ENCODE results near the gene KIAA1217. TPM values are rescaled to one million over a fixed set of nuclear protein-coding genes. Genes with fewer than 3 reads are reported as not detected.
A peak's percentile ranks its signal among the peaks of the same experiment; 100 is the strongest.

Gene KIAA1217
- total and polyA plus RNA-seq, 2 experiments from 2014 or later = 13.3 to 23.1 TPM

DNA sequence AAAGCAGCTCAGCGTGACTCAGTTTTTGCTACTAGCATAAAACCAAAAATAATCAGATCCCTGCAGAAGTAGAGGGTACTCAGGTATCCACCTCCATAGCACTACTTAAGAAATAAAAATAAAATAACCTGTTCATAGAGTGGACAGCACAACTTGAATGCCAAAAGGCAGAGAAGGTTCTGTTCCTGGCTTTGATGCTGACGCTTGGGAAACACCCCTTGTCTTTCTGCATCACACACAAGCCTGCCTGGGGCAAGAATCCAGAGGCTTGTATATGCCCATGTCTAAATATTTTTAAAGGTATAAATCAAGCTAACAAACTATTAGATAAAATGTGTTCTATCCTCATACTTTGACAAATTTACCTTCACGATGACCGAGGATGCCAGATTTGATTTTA lies 207.3 kb downstream of the KIAA1217 start:
- no peak overlapping the region for H3K4me3 ChIP-seq
- H3K27me3 ChIP-seq = no peaks in the 10 kb centered on the region
- TF ChIP-seq, protein P1, sequence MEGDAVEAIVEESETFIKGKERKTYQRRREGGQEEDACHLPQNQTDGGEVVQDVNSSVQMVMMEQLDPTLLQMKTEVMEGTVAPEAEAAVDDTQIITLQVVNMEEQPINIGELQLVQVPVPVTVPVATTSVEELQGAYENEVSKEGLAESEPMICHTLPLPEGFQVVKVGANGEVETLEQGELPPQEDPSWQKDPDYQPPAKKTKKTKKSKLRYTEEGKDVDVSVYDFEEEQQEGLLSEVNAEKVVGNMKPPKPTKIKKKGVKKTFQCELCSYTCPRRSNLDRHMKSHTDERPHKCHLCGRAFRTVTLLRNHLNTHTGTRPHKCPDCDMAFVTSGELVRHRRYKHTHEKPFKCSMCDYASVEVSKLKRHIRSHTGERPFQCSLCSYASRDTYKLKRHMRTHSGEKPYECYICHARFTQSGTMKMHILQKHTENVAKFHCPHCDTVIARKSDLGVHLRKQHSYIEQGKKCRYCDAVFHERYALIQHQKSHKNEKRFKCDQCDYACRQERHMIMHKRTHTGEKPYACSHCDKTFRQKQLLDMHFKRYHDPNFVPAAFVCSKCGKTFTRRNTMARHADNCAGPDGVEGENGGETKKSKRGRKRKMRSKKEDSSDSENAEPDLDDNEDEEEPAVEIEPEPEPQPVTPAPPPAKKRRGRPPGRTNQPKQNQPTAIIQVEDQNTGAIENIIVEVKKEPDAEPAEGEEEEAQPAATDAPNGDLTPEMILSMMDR (IDR thresholded peaks at IDR 0.05; ENCODE audit: low read depth, low read length) = no peak
- H3K4me1 ChIP-seq (ENCODE audit: low read depth) = no peaks in the 10 kb centered on the region
- DNase-seq (ENCODE audit: low read depth in 1 of 2, low spot score in 1 of 2) = no peak
- no peaks in the 10 kb centered on the region for H3K36me3 ChIP-seq
- H3K9me3 ChIP-seq (ENCODE audit: low read depth) = no peaks in the 10 kb centered on the region
- no peak overlapping the region for H3K27ac ChIP-seq

- DNase-seq (ENCODE audit: low read depth in 1 of 2, low spot score in 1 of 2) = peak in 1 of 2 donors; percentile 31
- TF ChIP-seq, protein P1 (IDR thresholded peaks at IDR 0.05; ENCODE audit: low read depth, low read length) = no peak
- no peaks in the 10 kb centered on the region for H3K36me3 ChIP-seq
- no peaks in the 10 kb centered on the region for H3K27me3 ChIP-seq
- no peaks in the 10 kb centered on the region for H3K4me1 ChIP-seq (ENCODE audit: low read depth)
- H3K9me3 ChIP-seq (ENCODE audit: low read depth) = no peaks in the 10 kb centered on the region
- H3K4me3 ChIP-seq = no peak overlapping the region
- H3K27ac ChIP-seq = no peak overlapping the region
Measured at GRCh38 chr10:24417053-24417452, 208.1 kb downstream of the KIAA1217 start.

GRCh38 chr10:24418532-24418931 lies 209.6 kb downstream of the KIAA1217 start:
- no peak overlapping the region for H3K27ac ChIP-seq
- no peaks in the 10 kb centered on the region for H3K9me3 ChIP-seq (ENCODE audit: low read depth)

DNA sequence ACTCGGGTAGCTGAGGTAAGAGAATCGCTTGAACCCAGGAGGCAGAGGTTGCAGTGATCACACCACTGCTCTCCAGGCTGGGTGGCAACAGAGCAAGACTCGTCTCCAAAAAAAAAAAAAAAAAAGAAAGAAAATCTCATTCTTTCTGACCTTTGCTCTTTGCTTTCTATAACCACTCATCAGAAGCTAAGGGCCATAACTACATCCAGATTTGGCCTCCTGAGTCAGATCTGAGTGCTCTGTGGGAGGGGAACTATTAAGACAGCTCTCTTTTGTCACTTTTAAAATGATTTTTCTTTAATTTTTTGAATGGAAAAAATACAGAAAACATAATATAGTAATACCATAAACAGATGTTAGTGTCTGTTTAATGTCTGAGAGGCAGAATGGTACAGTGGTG lies 210.1 kb downstream of the KIAA1217 start:
- Histone ChIP-seq H3K4me3 (no peak overlapping the region), H3K27ac (no peak overlapping the region), H3K4me1 (ENCODE audit: low read depth) (no peaks in the 10 kb centered on the region), H3K27me3 (no peaks in the 10 kb centered on the region), H3K36me3 (no peaks in the 10 kb centered on the region), H3K9me3 (ENCODE audit: low read depth) (no peaks in the 10 kb centered on the region)
- TF ChIP-seq, protein P1 (IDR thresholded peaks at IDR 0.05; ENCODE audit: low read depth, low read length) = no peak
- no peak for DNase-seq (ENCODE audit: low read depth in 1 of 2, low spot score in 1 of 2)

More at GRCh38 chr10:24418532-24418931, 209.6 kb downstream of the KIAA1217 start:
- TF ChIP-seq, protein P1 (IDR thresholded peaks at IDR 0.05; ENCODE audit: low read depth, low read length) = peak; percentile 25
- Histone ChIP-seq H3K27me3 (no peaks in the 10 kb centered on the region), H3K36me3 (no peaks in the 10 kb centered on the region), H3K4me3 (no peak overlapping the region), H3K4me1 (ENCODE audit: low read depth) (no peaks in the 10 kb centered on the region)
- DNase-seq (ENCODE audit: low read depth in 1 of 2, low spot score in 1 of 2) = no peak

DNA sequence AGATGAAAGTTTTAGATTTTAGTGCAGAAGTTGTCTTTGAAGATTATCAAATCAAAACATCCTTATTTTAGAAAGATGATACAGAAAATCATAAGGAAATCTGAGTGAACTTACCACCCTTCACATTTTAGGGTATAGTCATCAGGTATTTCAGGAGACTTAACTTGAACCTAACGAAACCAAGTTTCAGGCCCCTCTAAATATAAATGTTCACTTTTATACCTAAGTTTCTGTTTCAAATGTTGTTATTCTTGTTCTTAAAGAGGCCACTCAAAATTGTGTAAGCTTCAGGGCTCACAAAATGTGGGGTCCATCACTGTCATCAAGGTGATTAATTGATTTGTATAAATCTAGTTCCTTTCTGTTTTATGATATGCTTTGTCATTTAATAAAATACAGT lies 216.2 kb downstream of the KIAA1217 start:
- H3K27ac ChIP-seq = no peak overlapping the region
- TF ChIP-seq, protein P1 (IDR thresholded peaks at IDR 0.05; ENCODE audit: low read depth, low read length) = no peak
- no peaks in the 10 kb centered on the region for H3K27me3 ChIP-seq
- no peaks in the 10 kb centered on the region for H3K4me1 ChIP-seq (ENCODE audit: low read depth)
- H3K9me3 ChIP-seq (ENCODE audit: low read depth) = no peaks in the 10 kb centered on the region
- H3K36me3 ChIP-seq = no peaks in the 10 kb centered on the region
- no peak overlapping the region for H3K4me3 ChIP-seq
- DNase-seq (ENCODE audit: low read depth in 1 of 2, low spot score in 1 of 2) = no peak

All from cardiac muscle cell (in vitro differentiated cells and primary cell).